Stomach smooth muscle (tissue), 2 donors: ENCODE data around the gene ADAP1.

Experiments
- H3K27ac ChIP-seq: one replicate; pipeline ENCODE4 v1.7.0; 2013; ENCODE audit warnings: mild to moderate bottlenecking, low read length, inconsistent platforms
- H3K27me3 ChIP-seq, 2 donors: one replicate each; pipeline ENCODE4 v1.7.0; 2013; ENCODE audit warnings: low read length in 2 of 2; ENCODE audit not compliant: insufficient read depth in 2 of 2, control insufficient read depth in 1 of 2
- H3K36me3 ChIP-seq, 2 donors: one replicate each; pipeline ENCODE4 v1.7.0; 2013; ENCODE audit warnings: low read length in 2 of 2; ENCODE audit not compliant: control insufficient read depth in 2 of 2, insufficient read depth in 2 of 2
- H3K4me1 ChIP-seq: one replicate; pipeline ENCODE4 v1.7.0; 2013; ENCODE audit warnings: low read length; ENCODE audit not compliant: control insufficient read depth, insufficient read depth
- H3K4me3 ChIP-seq, 2 donors: one replicate each; pipeline ENCODE4 v1.7.0; 2013; ENCODE audit warnings: low read length in 2 of 2
- H3K9ac ChIP-seq, 2 donors: one replicate each; pipeline ENCODE4 v1.7.0; 2013; ENCODE audit warnings: low read length in 2 of 2, mild to moderate bottlenecking in 1 of 2
- H3K9me3 ChIP-seq, 2 donors: one replicate each; pipeline ENCODE4 v1.7.0; 2013; ENCODE audit warnings: low read length in 2 of 2; ENCODE audit not compliant: control insufficient read depth in 2 of 2
- donor health status: healthy.
- donor health status: Pancreatic carcinoma.

Gene ADAP1

DNA sequence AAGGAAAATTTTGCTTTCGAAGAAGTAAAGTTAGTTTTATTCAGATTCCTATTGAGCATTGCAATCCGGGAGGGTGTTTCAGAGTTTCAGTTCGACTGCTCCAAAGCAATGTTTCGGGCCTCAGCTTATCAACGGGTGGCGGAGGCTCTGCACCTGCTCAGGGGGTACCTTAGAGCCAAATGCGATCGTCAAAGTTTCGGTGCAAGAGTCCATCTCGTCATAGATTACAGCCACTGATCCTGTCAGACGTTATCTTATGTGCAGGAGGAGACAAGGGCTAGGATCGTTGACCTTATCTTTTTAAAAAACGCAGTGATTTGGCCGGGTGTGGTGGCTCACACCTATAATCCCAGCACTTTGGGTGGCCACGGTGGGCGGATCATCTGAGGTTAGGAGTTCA is 24.7 kb upstream of the ADAP1 start:
- Histone ChIP-seq H3K27ac (no peak overlapping the region), H3K27me3 (peaks cover 12 to 14% of the 10 kb centered on the region in 2 donors), H3K9me3 (no peaks in the 10 kb centered on the region), H3K4me1 (peaks cover 5% of the 10 kb centered on the region), H3K4me3 (no peak overlapping the region), H3K36me3 (no peaks in the 10 kb centered on the region), H3K9ac (no peak overlapping the region)

DNA sequence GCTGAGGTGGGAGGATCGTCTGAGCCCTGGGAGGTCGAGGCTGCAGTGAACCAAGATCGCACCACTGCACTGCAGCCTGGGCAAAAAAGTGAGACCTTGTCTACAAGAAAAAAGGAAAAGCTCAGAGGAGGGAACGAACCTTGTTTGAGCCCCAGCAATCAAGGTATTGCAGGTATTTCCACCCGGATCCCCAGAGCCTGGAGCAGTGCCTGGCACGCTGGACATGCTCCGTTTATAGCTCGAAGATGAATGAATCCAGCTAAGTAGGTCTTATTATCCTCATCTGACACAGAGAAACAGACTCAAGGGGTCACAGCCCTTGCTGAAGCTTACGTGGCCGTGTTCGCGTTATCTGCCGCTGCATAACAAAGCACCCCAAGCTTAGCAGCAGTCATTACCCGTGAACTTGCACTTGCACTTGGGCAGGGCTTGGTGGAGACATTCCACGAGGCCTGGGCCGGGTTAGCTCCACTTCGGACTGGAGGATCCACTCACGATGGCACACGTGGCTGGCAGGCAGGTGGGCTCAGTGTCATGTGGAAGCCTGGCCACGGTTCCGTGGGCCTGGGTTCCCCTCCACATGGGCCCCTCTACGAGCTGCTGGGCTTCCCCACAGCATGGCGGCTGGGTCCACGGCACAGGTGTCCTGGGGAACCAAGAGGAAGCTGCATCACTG is 24.1 kb upstream of the ADAP1 start:
- no peak overlapping the region for H3K27ac ChIP-seq
- peaks cover 10% of the 10 kb centered on the region for H3K4me1 ChIP-seq
- H3K9ac ChIP-seq = no peak overlapping the region
- H3K4me3 ChIP-seq = no peak overlapping the region
- H3K9me3 ChIP-seq = no peaks in the 10 kb centered on the region
- H3K27me3 ChIP-seq = peaks cover 6 to 11% of the 10 kb centered on the region in 2 donors
- no peaks in the 10 kb centered on the region for H3K36me3 ChIP-seq

DNA sequence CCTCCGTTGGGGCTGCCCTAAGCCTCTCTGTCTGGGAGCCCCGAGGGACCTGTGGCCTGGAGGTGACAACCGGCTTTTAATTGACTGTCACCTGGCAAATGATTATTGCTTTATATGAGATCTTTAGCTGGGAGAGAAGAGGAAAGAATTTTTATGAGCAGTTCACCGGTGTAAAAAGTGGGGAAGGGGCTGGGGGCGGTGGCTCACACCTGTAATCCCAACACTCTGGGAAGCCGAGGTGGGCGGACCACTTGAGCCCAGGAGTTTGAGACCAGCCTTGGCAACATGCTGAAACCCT is 23.5 kb upstream of the ADAP1 start:
- Histone ChIP-seq H3K4me3 (no peak overlapping the region), H3K9me3 (no peaks in the 10 kb centered on the region), H3K9ac (no peak overlapping the region), H3K36me3 (peaks cover under 1 to 2% of the 10 kb centered on the region in 2 donors), H3K4me1 (peaks cover 15% of the 10 kb centered on the region), H3K27me3 (peaks cover 0 to 6% of the 10 kb centered on the region in 2 donors), H3K27ac (no peak overlapping the region)

DNA sequence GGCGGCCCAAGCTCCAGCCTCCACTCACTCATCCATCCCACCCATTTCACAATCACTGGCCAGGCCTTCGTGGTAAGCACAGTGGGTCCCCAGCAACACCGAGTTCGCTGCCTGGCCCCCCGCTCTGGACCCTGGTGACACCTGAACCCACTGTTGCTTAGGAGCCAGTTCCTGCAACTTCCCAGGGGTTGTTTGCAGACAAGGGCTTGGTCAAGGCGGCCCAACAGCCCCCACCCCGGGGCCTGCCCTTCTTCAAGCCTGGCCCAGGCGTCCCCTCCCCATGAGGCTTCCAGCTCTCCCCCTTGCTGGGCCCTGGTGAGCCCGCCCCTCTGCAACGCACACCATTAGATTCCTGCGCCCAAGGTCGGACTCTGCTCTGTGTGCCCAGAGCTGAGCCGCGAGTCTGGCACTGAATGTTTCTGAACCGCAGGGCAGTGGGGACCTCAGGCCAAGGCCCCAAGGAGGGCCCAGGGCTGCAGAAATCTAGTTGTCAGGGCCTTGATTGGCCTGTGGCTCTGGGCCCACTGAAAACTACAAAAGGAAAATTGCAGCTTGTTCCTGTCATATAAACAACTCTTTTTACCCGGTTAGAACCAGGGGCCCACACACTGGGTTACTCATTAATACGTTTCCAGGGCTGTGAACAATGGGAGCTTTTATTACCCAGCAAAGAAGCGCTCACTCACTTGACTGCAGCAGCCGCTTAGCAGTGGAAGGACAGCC is 23.0 kb upstream of the ADAP1 start:
- Histone ChIP-seq H3K9me3 (no peaks in the 10 kb centered on the region), H3K27me3 (peaks cover 0 to 3% of the 10 kb centered on the region in 2 donors), H3K4me3 (no peak overlapping the region), H3K9ac (no peak overlapping the region), H3K4me1 (peaks cover 16% of the 10 kb centered on the region), H3K27ac (no peak overlapping the region), H3K36me3 (peaks cover 5 to 8% of the 10 kb centered on the region in 2 donors)

DNA sequence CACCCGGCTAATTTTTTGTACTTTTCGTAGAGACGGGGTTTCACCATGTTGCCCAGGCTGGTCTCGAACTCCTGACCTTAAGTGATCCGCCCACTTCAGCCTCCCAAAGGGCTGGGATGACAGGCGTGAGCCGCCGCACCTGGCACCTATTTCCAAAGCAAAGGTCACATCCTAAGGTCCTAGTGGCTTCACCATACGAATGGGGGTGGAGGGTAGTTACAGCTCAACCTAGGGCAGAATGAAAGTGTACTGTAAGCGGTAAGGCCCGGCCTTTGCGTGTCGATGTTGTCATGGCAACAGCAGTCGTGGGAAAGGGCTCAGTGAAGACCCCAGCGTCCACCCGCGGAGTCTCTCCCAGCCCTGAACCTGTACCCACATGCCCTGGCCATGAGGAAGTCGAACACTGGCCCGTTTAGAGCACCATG is 22.4 kb upstream of the ADAP1 start:
- H3K9ac ChIP-seq = no peak overlapping the region
- no peak overlapping the region for H3K4me3 ChIP-seq
- no peak overlapping the region for H3K27ac ChIP-seq
- peaks cover 18% of the 10 kb centered on the region for H3K4me1 ChIP-seq
- no peaks in the 10 kb centered on the region for H3K27me3 ChIP-seq
- peaks cover 11 to 13% of the 10 kb centered on the region in 2 donors for H3K36me3 ChIP-seq
- H3K9me3 ChIP-seq = no peaks in the 10 kb centered on the region

DNA sequence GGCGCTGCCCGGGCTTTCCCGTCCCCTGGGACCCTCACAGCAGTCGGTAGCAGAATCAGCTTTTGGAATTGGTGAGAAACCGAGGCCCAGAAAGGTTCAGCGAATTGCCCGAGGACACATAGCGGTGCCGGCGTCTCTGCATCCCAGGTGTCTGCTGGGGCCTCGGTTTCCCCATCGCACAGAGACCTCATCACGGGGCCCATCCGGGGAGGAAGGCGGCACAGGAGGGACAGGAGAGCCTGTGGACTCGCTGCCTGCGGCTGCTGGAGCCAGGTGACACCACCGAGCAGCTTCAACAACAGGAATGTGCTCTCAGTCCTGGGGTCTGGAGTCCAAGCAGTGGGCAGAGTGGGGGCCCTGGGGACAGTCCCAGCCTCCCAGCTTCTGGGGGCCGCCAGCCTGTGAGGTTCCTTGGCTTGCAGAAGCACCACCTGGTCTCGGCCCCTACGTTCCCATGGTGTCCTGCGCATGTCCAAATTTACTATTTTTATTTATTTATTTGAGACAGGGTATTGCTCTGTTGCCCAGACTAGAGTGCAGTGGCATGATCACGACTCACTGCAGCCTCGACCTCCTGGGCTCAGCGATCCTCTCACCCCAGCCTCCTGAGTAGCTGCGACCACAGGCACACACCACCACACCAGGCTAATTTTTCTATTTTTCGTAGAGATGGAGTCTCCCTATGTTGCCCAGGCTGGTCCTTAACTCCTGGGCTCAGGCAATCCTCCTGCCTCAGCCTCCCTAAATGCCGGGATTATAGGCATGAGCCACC is 21.4 kb upstream of the ADAP1 start:
- H3K36me3 ChIP-seq = peaks cover 16 to 20% of the 10 kb centered on the region in 2 donors
- peak overlapping the region in 1 of 2 donors; percentile 36 for H3K9ac ChIP-seq
- H3K27me3 ChIP-seq = no peaks in the 10 kb centered on the region
- H3K4me3 ChIP-seq = peak overlapping the region; percentile 76 to 90
- H3K9me3 ChIP-seq = no peaks in the 10 kb centered on the region
- H3K4me1 ChIP-seq = peaks cover 23% of the 10 kb centered on the region
- no peak overlapping the region for H3K27ac ChIP-seq

DNA sequence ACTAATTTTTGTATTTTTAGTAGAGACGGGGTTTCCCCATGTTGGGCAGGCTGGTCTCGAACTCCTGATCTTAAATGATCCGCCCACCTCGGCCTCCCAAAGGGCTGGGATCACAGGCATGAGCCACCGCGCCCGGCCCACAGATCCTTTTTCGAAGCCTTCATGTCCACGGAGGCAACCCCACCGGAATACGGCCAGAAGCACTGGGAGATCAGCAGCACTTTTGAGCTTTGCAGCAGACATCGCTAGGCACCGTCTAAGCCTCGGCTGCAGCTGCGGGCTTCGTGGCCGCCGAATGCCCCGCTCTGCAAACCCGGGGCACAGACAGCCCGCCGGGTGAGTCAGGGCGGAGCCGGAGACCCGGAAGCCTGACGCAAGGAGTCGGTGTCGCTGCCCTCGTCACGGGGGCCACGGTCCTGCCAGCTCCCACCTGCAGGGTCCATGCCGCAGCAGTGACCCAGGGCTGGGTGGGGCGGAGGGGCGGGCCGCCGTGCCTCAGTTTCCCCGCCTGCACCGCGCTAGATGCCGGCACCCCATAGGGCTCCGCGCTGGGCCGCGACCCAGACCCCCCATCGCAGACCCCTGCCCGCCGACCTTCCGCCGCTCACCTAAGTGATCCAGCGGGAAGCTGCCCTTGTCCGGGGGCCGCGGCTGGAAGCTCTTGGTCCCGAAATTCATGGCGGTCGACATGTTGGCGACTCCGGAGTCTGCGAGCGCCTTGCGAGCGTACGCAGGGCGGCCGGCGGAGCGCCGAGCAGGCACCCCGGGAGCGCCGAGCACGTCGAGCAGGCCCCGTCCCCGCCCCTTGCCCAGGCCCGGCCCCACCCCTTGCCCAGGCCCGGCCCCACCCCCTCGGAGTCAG is 20.6 kb upstream of the ADAP1 start, which contains the start of gene COX19:
TSS of gene COX19 (minus strand) at position 730 of the 862 bp plus-strand sequence. CDS start at position 690, 40 bp downstream.
- Histone ChIP-seq H3K4me1 (peaks cover 26% of the 10 kb centered on the region), H3K27ac (peak within 1 kb of the TSS; percentile 82), H3K9me3 (no peaks in the 10 kb centered on the region), H3K9ac (peak within 1 kb of the TSS; percentile 71 to 86), H3K36me3 (peaks cover 19 to 21% of the 10 kb centered on the region in 2 donors), H3K4me3 (peak within 1 kb of the TSS; percentile 82 to 90), H3K27me3 (no peaks in the 10 kb centered on the region)

DNA sequence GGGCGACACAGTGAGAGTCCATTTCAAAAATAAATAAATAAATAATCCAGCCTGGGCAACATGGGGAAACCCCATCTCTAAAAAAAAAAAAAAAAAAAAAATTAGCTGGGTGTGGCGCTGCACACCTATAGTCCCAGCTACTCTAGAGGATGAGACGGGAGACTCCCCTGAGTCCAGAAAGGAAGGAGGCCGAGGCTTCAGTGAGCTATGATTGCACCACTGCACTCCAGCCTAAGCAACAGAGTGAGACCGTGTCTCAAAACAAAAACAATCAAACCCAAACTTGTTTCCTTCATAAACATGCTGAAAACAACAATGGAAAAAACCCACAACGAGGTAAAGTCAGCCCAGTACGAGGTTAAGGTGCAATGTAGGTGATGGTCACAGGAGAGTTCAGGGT is 19.7 kb upstream of the ADAP1 start:
- H3K36me3 ChIP-seq = peaks cover 21 to 23% of the 10 kb centered on the region in 2 donors
- H3K4me1 ChIP-seq = peaks cover 26% of the 10 kb centered on the region
- no peaks in the 10 kb centered on the region for H3K9me3 ChIP-seq
- H3K27ac ChIP-seq = no peak overlapping the region
- H3K4me3 ChIP-seq = peak overlapping the region; percentile 82 to 90
- H3K9ac ChIP-seq = peak overlapping the region in 1 of 2 donors; percentile 86
- no peaks in the 10 kb centered on the region for H3K27me3 ChIP-seq

DNA sequence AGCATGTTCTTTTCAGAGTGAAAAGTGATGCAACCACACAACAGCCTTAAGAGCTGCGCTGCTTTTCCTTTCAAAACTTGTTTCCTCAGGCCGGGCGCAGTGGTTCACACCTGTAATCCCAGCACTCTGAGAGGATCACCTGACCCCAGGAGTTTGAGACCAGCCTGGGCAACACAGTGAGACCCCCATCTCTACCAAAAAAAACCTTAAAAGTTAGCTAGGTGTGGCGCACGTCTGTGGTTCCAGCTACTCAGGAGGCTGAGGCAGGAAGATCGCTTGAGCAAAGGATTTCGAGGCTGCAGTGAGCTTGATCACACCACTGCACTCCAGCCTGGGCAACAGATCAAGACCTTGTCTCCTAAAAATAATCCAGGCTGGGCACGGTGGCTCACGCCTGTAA is 18.8 kb upstream of the ADAP1 start:
- Histone ChIP-seq H3K4me3 (no peak overlapping the region), H3K27ac (no peak overlapping the region), H3K9ac (no peak overlapping the region)

DNA sequence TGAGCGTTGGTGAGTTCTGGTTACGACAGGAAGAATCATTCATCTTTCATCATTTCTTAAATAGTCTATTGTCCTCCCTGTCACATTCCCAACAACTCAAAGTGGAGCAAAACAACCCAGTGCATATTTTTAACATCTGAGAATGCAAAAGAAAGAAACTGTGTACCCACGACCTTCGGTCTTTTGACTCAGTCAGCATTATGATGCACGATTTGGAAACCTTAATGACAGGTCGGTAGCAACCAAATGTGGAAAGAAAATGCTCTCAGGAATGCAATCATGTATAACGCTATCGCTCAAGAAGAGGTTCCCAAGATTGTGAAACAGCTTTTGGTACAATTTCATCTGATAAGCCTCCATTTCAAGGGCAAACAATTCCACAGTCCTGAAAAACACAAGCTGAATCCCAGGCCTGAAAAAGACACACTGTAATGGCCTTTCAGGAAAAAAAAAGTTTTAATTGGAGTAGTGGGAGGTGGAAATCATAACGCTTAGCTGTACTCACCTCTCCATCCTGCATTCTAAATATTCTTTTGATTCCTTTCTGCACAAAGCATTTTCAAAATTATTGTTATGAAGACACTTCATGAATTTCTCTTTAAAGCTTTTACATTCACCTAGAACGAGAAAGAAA is 18.3 kb upstream of the ADAP1 start:
- H3K36me3 ChIP-seq = peaks cover 31 to 34% of the 10 kb centered on the region in 2 donors
- no peak overlapping the region for H3K27ac ChIP-seq
- H3K4me1 ChIP-seq = peaks cover 26% of the 10 kb centered on the region

More for the DNA sequence above, 18.8 kb upstream of the ADAP1 start:
- peaks cover 26% of the 10 kb centered on the region for H3K4me1 ChIP-seq
- H3K36me3 ChIP-seq = peaks cover 26 to 29% of the 10 kb centered on the region in 2 donors
- no peaks in the 10 kb centered on the region for H3K27me3 ChIP-seq
- no peaks in the 10 kb centered on the region for H3K9me3 ChIP-seq

More for the DNA sequence above, 18.3 kb upstream of the ADAP1 start:
- Histone ChIP-seq H3K9me3 (no peaks in the 10 kb centered on the region), H3K27me3 (no peaks in the 10 kb centered on the region), H3K4me3 (no peak overlapping the region), H3K9ac (no peak overlapping the region)
